D341Med (cell line): ENCODE results near the gene JPH2.
A peak's percentile ranks its signal among the peaks of the same experiment; 100 is the strongest.

ENCODE experiments used
- DNase-seq: peaks from one replicate; pipeline ENCODE4 v3.0.0; 2012; ENCODE audit warnings: low spot score

The JPH2 gene

DNA sequence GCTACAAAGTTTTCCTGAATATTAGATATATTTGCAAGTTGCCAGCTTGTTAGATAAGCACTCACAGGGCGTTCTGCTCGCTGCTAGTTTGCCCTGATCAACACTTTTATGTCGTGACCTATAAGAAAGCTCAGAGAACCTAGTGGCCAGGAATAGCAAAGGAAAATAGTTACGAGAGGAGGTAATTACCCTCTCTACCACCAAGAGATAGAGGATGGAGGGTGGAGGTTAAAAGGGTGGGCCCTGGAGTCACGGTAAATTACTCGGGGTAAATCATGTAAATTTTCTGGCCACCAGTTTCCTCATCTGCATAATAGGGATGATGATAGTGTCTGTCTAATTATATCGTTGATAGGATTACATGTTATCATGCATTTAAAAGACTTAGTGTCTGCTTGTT is 87.2 kb downstream of the JPH2 start:
- no peak for DNase-seq

DNA sequence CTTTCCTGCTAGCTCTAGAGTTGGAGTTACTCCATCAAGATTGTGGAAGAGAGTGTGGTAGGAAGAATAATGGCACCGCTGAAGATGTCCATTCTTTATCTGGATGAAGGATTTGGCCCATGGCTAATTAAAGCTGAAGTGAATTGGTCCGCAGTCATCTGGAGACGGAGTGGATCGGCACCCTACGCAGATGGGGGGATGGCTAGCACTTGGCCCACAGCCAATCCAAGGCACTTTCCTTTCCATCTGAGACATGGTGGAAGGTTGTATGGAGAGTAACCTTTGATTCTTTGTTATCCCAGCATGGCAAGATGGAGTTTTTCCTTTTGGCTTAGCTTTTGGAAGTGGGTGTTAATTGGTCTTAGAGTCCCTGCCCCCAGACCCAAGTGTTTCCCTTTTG is 88.3 kb downstream of the JPH2 start:
- DNase-seq, result no peak

DNA sequence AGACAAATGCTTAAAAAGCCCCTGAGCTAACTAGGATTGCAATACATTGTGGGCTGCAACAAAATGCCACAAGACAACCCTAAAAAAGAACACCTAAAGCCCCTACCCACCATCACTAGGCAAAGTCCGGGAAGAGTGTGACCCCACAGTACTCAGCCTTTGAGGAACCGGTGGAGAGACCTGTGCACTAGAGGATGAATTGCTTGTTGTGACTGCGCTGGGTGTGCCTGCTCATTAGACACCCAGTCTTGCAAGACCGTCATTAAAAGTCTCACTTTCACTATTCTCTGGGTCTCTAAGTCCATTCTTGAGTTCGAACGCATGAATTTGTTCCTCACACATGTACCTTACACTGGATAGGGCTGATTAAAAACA is 88.7 kb downstream of the JPH2 start:
- no peak for DNase-seq

DNA sequence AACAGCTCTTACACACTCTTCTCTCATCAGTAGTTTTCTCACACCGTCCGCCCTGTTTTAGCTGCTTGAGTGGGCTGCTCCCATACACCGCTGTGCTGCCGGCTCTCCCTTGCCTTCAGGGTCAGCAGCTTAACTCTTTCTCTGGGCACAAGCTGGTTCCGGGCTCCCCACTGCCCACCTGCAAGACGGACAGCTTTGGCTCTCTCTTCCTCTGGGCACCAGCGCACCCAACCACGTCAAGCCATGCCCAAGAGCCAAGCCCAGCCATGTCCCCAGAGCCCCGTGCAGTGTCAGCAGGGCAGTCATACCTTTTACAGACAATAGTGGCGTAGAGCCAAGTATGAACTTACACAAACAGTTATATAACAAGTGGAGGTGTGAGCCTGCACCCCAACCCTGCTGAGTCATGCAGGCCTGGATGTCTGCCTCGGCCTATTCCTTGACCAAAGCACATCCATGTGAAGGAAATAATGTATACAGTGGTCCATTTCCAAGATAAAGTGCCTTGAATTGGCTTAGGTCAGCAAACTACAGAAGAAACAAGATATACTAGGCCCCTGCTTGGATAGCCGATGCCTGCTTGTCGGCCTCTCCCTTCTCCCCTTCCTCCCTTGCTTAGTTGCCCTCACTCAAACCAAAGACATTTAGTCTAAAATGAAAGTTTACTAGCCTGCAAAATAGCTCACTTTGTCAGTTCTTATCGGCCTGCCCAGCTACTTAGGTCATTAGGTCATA is 89.3 kb downstream of the JPH2 start:
- no peak for DNase-seq

DNA sequence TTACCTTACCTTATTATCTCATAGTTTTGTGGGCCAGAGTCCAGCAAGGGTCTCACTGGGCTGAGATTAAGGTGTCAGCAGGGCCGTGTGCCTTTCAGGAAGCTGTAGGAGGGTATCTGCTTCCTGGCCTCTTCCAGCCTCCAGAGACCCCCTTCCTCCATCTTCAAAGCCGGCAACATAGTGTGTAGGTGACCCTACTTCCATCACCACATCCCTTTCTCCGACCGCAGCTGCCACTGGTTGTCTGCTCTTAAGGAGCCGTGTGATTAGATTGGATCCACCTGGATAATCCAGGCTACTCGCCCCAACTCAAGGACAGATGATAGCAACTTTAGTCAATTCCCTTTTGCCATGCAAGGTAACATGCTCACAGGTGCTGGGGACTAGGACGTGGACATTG is 91.2 kb downstream of the JPH2 start:
- no peak for DNase-seq

DNA sequence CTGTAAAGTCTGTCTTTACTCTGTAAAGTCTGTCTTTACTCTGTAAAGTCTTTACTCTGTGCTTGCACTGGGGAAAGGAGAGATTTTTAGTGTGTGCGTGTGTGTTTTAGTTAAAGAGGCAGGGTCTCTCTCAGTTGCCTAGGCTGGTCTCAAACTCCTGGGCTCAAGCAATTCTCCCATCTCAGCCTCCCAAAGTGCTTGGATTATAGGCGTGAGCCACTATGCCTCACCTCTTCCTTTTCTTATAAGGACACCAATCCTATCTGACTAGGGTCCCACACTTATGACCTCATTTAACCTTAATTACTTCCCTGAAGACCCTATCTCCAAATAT is 93.8 kb downstream of the JPH2 start:
- DNase-seq, result no peak

DNA sequence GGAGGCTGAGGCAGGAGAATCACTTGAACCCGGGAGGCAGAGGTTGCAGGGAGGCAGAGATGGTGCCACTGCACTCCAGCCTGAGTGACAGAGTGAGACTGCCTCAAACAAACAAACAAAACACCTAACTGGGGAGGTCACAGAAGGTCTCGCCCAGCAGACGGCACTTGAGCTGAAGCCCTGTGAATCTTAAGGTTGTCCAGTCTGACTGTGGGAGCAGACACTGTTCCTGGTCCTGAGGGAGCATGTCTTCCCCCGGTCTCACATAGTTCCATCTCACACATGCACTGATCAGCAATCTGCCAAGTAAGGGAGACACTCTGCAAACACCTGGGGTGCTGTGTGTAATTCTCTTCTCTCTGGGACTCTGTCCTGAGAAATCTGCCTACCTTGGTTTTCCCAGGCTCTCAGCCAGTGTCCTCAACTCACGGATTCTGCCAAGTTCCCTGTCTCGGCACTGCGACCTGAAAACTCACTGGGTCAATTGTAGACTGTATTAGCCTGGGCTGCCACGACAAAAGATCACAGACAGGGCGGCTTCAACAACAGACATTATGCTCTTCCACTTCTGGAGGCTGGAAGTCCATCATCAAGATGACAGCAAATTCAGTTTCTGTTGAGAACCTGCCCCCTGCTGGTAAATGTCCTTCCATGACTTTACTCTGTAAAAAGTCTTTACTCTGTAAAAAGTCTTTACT is 94.3 kb downstream of the JPH2 start:
- DNase-seq, result no peak

DNA sequence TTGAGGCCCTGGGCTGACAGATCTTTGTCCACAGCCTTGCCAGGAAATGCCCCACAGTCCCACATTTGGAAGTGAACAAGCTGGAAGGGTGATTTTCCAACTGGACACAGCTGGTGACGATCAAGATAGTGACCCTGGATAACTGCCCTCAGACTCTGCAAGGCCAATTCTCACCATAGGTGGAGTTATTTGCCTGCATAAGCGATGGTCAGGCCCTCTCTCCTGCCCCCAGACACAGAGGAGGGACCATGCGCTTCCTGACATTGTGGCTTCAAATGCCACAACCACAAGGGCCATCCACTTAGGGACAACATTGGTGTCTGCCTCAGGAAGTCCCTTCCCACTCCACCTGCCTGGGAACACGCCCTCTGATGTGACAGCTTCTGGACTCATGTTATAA is 96.0 kb downstream of the JPH2 start:
- no peak for DNase-seq

DNA sequence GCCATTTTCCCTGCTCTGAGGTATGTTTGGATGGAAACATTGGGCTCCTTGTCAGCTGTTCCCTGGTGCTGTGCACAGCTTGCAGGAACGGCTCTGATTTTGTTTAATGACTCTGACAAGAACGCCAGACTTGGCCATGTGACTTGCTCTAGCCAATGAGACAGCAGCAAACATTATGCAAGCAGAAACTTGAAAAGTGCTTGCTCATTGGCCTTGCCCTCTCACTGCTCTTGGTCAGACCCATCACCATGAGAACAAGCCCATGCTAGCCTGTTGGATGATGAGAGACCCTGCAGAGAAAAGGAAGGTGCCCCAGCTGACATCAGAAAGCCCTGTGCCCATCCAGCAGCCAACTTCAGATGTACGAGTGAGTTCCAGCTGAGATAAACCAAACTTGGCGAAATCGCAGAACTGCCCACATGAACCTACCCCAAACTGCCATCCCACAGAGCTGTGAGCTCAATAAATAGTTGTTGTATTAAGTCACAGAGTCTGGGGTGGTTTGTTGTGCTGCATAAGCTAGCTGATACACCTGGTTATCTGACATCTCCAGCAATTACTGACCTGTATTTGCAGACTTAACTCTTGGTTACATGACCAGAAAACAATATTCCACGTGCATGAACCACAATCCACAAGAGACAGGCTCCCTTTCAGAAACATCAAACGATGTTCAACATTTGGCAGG is 96.9 kb downstream of the JPH2 start:
- DNase-seq, result no peak

DNA sequence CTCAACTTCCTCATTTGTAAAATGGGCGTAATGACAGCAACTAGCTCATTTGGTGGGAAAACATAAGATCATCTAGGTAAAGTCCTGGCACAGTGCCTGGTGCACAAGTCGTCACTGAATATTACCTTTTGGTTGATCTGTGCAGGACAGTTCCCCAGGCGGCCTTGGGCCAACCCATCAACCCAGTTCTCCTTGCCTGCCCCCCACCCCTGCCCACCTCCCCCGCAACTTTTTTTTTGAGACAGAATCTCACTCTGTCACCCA is 99.2 kb downstream of the JPH2 start:
- no peak for DNase-seq

DNA sequence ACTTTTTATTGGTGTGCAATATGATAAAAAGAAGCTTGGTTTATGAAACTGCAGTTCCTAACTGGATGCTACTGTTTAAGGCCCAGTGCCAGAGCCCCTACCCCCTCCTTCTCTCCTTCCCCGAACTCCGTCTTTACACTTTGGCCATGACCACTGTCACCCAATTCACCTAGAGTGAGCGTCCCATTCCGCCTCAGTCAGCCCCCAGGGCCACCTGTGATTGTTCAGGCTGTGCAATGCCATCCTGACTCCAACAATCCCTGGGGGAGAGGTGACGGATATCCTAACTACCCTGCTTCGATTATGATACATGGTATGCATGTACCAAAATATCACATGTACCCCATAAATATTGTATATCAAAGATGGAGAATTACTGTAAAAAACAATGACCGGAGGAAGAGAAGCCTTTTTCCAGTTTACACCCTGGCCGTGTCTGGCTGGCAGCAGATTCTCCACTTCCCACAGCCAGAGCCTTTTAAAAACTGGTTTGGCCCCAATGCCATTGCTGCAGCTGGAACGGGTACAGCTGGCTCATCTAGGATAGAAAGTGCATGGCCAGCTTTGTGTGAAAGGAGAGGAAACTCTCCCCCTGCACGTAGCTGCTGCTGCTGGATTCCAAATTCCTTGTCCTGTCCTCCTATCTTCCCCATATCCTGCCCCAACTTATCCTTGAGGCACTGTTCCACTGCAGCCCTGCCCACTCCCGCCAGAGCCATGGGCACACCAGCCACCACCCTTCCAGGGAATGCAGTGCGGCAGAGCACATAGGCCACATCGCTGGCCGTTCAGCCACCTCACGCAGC is 99.7 kb downstream of the JPH2 start:
- no peak for DNase-seq

DNA sequence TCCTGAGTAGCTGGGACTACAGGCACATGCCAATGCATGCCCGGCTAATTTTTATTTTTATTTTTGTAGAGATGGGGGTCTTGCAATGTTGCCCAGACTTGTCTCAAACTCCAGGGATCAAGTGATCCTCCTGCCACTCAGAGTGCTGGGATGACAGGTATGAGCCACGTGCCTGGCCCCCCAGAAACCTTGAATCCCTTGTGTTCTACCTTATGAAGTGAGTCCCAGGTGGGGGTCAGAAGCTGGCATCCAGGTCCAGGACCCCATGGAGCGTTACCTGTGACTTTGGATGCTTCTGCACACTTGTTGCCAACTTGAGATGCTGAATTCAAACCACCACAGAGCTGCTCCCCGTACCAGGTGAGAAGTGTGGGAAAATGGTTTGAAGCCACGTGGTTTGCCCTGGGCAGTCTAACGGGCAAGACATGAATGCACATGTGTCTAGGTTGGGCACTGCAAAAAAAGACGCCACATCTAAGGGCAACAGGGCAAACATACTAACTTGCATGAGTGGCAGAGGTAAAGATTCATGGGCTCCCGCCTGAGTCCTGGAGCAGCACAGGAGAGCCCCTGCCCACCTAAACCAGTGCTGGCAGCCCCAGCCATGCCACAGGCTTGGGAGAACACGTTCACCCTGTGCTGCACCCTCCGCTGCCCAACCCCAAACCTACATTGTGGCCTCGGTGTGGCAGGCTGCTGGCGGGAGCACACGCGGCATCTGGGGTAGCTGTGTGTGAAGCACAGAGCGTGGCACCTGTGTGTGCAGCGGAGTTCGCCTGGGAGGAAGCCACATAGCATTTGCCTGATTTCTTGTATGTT is 101.2 kb downstream of the JPH2 start:
- no peak for DNase-seq

DNA sequence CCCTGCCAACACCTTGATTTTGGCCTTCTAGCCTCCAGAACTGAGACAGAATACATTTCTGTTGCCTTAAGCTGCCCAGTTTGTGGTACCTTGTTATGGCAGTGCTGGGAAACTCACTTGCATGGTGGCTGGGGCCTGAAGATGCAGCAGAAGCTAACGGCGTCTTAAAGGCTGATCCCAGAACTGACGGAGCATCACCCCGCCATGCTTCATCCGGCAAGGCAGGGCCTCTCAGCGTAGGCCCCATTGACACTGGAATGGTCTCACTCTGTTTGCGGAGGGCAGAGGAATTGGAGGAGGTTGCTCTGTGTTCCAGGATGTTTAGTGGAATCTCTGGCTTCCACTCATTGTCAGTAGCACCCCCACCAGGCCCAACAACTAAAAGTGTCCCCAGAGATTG is 102.1 kb downstream of the JPH2 start:
- no peak for DNase-seq

DNA sequence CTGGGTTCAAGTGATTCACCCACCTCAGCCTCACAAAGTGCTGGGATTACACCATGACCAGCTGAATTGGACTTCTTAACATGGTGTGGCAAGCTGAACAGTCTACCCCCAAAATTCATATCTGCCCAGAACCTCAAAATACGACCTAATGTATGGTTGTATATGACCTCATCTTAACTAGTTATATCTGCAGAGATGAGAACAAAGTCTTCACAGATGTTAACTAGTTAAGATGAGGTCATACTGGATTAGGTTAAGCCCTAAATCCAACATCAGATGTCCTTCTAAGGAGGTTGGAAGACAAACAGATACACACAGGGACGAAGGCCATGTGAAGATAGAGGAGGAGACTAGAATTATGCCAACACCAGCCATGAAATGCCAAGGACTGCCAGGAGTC is 102.5 kb downstream of the JPH2 start:
- no peak for DNase-seq

DNA sequence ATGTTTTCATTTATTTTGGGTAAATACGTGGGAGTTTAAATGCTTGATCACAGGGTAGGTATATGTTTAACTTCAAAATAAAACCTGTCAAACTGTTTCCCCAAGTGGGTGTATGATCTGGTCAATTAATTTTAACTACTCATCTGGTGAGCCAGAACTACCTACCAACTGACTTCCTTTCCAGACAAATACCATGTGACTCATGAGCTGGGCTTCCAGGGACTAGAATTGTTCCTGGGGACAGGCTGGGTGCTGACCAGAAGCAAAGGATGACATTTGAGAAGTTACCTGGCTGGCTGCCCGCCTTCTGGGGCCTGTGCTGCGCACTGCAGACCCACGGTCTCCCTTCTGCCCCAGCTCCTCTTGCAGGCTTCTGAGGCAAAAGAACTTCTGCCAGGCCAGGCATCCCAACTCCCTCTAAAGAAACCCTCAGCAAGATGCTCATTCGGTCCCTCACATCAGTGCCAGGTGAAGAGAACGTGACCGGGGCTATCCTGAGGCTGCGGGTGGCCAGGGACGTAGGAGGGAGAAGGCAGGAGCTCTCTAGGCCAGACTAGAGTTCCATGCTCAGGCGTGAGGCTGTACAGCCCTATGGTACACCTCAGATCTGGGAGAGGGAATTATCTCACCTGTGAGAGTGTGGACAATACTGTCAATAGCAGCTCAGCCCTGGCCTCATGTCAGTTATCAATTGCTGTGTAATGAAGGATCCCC is 103.6 kb downstream of the JPH2 start:
- DNase-seq, result no peak

DNA sequence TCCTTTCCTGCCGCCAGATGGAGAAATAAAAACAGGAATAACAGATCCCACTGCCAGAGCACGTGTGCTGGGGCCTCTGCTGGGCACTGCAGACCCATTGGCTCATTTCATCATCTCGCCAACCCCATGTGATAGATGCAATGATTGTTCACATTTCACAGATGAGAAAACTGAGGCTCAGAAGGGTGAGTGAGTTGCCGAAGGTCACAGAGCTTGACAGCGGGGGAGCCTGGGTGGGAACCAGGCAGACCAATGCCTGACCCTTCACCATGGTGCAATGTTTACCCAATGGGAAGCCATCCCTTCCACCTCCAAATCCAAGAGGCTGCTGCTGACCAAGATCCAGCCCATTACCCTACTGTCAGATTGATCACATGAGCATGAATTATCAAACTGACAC is 105.1 kb downstream of the JPH2 start:
- DNase-seq, result no peak

DNA sequence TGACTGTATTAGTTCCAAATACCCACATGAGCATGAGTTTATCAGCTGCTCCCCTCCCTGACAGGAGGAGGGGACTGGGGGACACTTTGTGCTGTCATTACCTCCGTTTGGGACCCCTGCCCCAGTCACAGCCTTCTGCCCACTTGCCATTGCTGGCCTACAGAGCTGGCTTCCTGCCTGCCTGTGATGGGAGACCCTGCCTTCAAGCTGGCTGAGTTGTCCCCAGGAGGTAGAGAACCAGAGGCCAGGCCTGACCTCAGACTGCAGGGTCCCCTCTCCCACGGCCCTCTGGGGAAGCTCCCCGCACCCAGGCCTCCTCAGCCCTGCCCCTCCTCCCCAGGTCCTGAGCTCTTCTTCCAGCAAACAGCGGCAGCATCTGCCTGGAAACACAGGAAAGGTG is 105.5 kb downstream of the JPH2 start:
- no peak for DNase-seq

DNA sequence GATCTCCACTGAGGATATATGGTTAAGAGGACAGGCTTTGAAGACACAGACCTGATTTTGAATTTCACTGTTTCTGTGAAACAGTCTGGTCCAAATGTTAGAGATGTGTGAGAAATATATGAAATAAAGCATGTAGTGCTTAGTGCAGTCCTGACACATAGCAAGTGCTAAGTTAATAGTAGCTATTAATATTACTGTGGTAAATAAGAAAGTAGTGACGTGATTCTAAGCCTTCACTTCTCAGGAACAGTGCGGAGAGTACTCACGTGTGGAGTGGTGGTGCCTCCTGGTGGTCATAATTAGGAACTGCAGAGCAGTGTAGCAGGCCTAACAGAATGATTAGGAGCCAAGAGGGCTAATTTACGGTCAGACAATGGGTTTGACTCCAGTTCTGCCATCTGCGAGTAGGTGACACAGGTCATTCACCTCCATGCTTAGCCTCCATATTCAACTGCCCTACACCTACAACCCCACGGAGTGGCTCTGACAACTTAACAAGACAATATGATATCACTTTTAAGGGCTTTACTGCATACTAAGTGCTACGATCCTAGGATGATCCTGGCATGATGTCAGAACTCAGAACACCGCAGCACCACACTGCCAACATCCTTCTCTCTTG is 106.2 kb downstream of the JPH2 start:
- peak; percentile 78 for DNase-seq

DNA sequence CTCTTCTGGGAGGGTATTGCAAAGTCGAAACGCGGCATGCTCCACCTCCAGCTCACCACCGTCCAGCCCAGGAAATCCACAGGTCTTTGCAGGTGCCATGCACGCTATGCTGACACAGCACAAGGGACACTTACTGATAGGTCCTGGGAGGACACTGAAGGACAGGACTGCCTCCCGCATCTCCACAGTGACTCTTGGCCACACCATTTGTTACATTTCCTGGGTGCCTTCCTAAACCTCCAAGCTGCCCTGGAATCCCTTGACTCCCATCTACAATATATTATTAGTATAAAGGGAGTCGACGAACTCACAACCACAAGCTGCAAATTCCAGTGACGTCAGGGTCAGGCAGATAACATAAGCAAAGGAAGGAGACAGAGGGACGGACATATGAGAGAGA is 106.9 kb downstream of the JPH2 start:
- no peak for DNase-seq

DNA sequence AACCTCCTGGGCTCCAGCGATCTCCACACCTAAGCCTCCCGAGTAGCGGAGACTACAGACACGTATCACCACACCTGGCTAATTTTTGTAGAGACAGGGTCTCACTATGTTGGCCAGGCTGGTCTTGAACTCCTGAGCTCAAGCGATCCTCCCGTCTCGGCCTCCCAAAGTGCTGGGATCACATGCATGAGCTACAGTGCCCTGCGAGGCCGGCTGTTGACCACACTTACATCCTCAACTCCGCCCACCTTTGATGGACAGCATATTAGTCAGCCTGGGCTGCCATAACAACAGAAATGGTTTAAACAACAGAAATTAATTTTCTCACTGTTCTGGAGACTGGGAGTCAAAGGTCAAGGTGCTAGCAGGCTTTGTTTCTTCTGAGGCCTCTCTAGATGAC is 107.7 kb downstream of the JPH2 start:
- DNase-seq, result no peak

DNA sequence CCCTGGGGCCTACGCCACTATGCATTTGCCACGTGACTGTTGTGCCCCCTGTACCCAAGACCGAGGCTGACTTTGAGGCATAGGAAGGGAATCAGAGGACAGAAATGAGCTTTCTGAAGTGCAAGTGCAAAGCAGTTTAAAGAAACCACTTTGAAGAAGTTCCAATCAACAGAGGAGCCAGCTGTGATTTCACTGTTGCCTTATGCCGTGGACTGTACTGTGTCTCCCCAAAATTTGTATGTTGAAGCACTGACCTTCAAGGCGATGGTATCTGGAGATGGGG is 111.1 kb downstream of the JPH2 start:
- DNase-seq, result no peak
